ENCODE measurements around the gene TTC1.

TTC1 gene

DNA sequence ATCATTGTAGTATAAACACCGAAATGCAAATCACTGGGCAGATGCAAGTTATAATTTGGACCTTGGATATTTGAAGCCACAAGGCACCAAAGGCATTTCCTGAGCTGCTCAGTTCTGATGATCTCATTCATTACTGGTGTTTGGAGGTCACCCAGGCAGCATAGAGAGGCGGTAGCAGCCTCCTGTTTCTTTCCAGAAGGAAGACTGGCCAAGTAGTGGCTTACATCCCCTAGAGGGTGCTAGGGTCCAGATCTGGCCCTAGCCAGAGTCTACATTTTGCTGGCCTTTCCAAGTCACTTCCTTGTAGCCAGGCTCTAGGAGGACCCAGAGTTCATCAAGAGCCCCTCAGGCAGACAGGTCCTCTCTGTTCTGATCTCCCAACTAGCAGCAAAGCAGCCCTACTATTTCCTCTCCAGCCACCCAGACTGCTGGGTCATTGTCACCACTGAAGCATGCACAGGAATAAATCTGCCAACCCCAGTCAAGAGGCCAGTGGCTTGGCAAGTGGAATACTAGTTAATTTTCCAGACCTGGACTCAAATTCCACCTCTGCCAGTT is 33.4 kb upstream of the TTC1 start:
- H3K27ac ChIP-seq (ENCODE audit: low read depth, low read length) = no peak overlapping the region
- no peak overlapping the region for H3K4me3 ChIP-seq (ENCODE audit: low read length)

DNA sequence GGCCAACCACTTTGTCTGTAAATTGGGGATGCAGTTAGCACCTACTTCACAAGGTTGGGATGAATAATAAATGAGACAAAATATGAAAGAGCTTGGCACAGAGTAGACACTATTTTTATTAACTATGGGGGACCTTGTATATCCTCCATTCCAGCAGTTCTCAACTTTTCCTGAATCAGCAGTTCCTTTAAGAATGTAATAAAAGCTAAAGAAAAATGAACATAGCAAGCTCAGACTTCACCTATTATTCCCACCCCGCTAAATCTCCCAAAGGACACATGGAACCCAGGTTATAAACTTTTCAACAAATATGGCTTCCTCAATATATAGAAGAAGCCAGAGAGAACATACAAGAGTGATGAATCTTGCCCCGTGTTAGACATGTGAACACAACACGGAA is 32.0 kb upstream of the TTC1 start:
- no peak overlapping the region for H3K27ac ChIP-seq (ENCODE audit: low read depth, low read length)
- peaks cover 2% of the 10 kb centered on the region; the same call in 1 of the 2 replicates for H3K27me3 ChIP-seq (ENCODE audit: control insufficient read depth, low read length)
- no peaks in the 10 kb centered on the region for H4K20me1 ChIP-seq (ENCODE audit: control insufficient read depth, insufficient read depth, low read depth, low read length)
- no peak for TF ChIP-seq EZH2phosphoT487 (IDR thresholded peaks at IDR 0.05; ENCODE audit: borderline replicate concordance, low read length)
- TF ChIP-seq, protein P1, sequence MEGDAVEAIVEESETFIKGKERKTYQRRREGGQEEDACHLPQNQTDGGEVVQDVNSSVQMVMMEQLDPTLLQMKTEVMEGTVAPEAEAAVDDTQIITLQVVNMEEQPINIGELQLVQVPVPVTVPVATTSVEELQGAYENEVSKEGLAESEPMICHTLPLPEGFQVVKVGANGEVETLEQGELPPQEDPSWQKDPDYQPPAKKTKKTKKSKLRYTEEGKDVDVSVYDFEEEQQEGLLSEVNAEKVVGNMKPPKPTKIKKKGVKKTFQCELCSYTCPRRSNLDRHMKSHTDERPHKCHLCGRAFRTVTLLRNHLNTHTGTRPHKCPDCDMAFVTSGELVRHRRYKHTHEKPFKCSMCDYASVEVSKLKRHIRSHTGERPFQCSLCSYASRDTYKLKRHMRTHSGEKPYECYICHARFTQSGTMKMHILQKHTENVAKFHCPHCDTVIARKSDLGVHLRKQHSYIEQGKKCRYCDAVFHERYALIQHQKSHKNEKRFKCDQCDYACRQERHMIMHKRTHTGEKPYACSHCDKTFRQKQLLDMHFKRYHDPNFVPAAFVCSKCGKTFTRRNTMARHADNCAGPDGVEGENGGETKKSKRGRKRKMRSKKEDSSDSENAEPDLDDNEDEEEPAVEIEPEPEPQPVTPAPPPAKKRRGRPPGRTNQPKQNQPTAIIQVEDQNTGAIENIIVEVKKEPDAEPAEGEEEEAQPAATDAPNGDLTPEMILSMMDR (IDR thresholded peaks at IDR 0.05; ENCODE audit: low read depth, low read length, poor library complexity, severe bottlenecking) = no peak
- H3K36me3 ChIP-seq (ENCODE audit: control insufficient read depth, low read length) = no peaks in the 10 kb centered on the region
- no peaks in the 10 kb centered on the region for H3F3A ChIP-seq (ENCODE audit: control insufficient read depth, insufficient read depth)
- no peaks in the 10 kb centered on the region for H3K9me3 ChIP-seq (ENCODE audit: control insufficient read depth, insufficient read depth, low read length)
- H3K79me2 ChIP-seq (ENCODE audit: control insufficient read depth, low read length) = no peaks in the 10 kb centered on the region
- H3K4me1 ChIP-seq (ENCODE audit: control insufficient read depth, low read length) = no peaks in the 10 kb centered on the region
- H3K4me2 ChIP-seq (ENCODE audit: low read length) = no peak overlapping the region
- H3K9me2 ChIP-seq (replicated peaks; ENCODE audit: control insufficient read depth, low read length) = no peaks in the 10 kb centered on the region
- no peak overlapping the region for H3K4me3 ChIP-seq (ENCODE audit: low read length)

More for the DNA sequence above, 33.4 kb upstream of the TTC1 start:
- TF ChIP-seq EZH2phosphoT487 (IDR thresholded peaks at IDR 0.05; ENCODE audit: borderline replicate concordance, low read length) = no peak
- TF ChIP-seq, protein P1 (IDR thresholded peaks at IDR 0.05; ENCODE audit: low read depth, low read length, poor library complexity, severe bottlenecking) = no peak
- Histone ChIP-seq H3K4me1 (ENCODE audit: control insufficient read depth, low read length) (no peaks in the 10 kb centered on the region), H3F3A (ENCODE audit: control insufficient read depth, insufficient read depth) (no peaks in the 10 kb centered on the region), H4K20me1 (ENCODE audit: control insufficient read depth, insufficient read depth, low read depth, low read length) (no peaks in the 10 kb centered on the region), H3K9me2 (replicated peaks; ENCODE audit: control insufficient read depth, low read length) (no peaks in the 10 kb centered on the region), H3K36me3 (ENCODE audit: control insufficient read depth, low read length) (no peaks in the 10 kb centered on the region), H3K79me2 (ENCODE audit: control insufficient read depth, low read length) (no peaks in the 10 kb centered on the region), H3K27me3 (ENCODE audit: control insufficient read depth, low read length) (no peaks in the 10 kb centered on the region), H3K9me3 (ENCODE audit: control insufficient read depth, insufficient read depth, low read length) (no peaks in the 10 kb centered on the region), H3K4me2 (ENCODE audit: low read length) (no peak overlapping the region)

DNA sequence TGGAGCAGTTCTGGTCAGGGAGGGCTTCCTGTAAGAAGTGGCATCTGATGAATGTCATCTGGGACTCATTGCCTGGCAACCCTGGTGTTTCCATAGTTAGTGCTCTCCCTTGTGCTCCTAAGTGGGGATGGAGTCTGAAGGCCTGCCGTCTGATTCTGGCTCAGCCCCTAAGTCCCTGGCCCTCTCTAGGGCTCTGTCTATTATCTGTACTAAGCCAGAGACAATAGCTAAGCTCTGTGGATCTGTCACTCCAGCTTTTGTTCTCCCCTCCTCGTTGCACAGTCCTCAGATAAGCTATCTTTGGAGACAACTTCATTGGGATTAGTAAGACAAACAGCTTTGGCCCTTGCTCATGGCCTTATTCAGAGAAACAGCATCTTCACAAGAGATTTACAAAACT is 30.6 kb upstream of the TTC1 start:
- Histone ChIP-seq H3K4me2 (ENCODE audit: low read length) (no peak overlapping the region), H3K27me3 (ENCODE audit: control insufficient read depth, low read length) (peaks cover 4% of the 10 kb centered on the region; the same call in 1 of the 2 replicates), H3K9me3 (ENCODE audit: control insufficient read depth, insufficient read depth, low read length) (no peaks in the 10 kb centered on the region), H3K79me2 (ENCODE audit: control insufficient read depth, low read length) (no peaks in the 10 kb centered on the region), H4K20me1 (ENCODE audit: control insufficient read depth, insufficient read depth, low read depth, low read length) (no peaks in the 10 kb centered on the region), H3K4me1 (ENCODE audit: control insufficient read depth, low read length) (no peaks in the 10 kb centered on the region), H3K36me3 (ENCODE audit: control insufficient read depth, low read length) (no peaks in the 10 kb centered on the region), H3K27ac (ENCODE audit: low read depth, low read length) (no peak overlapping the region), H3K9me2 (replicated peaks; ENCODE audit: control insufficient read depth, low read length) (no peaks in the 10 kb centered on the region), H3F3A (ENCODE audit: control insufficient read depth, insufficient read depth) (no peaks in the 10 kb centered on the region), H3K4me3 (ENCODE audit: low read length) (no peak overlapping the region)
- TF ChIP-seq, protein P1 (IDR thresholded peaks at IDR 0.05; ENCODE audit: low read depth, low read length, poor library complexity, severe bottlenecking) = no peak
- no peak for TF ChIP-seq EZH2phosphoT487 (IDR thresholded peaks at IDR 0.05; ENCODE audit: borderline replicate concordance, low read length)

All from DOHH2 (cell line).